Astrocyte of the cerebellum (primary cell): Measurements from ENCODE around the gene PSMF1.

Experiments used
- DNase-seq: peaks from one replicate; pipeline ENCODE4 v3.0.0-alpha.2; 2011; ENCODE audit warnings: low read depth
- H3K4me3 ChIP-seq: 2 replicates; pipeline ENCODE4 v1.5.1; 2011; ENCODE audit warnings: mild to moderate bottlenecking, low read depth, low read length, moderate library complexity
- in situ Hi-C: cut with HindIII; loops from 2 replicates; pipeline ENCODE4 v1.10.0; 2017; ENCODE audit warnings: low sequenced_read_pairs
- TF ChIP-seq, protein P1 (sequence below): IDR thresholded peaks from 2 replicates; pipeline ENCODE4 v1.5.1; 2012; ENCODE audit warnings: low read length, low read depth, moderate library complexity, mild to moderate bottlenecking; ENCODE audit errors: missing control alignments

Gene PSMF1

DNA sequence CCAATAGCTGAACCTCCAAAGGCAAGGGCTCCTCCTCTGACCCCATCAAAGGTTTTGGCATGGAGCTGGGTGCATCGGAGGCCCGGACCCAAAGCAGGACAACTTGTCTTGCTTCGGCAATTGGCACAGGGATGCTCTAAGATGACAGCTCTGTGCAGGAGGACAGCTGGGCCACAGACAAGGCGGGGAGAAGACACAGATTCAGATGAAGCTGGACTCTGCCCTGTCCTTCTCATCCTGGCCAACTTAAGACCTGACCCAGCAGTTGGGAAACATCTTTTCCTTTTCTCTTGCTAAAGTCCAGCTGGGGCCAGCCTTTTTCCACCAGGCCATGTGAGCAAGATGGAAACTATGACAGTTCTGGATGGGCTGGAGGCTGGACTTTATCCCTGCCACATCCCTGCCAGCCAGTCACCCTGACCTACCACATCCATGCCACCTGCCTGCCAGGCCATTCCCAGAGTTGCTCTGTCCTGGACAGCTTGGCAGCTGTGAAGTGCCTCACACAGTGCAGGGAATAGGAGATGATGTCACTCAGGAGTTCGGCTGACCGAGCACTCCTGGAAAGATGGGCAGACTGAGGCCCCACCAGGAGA, 12.7 kb upstream of the PSMF1 start:
- no peak overlapping the region for H3K4me3 ChIP-seq
- TF ChIP-seq, protein P1, sequence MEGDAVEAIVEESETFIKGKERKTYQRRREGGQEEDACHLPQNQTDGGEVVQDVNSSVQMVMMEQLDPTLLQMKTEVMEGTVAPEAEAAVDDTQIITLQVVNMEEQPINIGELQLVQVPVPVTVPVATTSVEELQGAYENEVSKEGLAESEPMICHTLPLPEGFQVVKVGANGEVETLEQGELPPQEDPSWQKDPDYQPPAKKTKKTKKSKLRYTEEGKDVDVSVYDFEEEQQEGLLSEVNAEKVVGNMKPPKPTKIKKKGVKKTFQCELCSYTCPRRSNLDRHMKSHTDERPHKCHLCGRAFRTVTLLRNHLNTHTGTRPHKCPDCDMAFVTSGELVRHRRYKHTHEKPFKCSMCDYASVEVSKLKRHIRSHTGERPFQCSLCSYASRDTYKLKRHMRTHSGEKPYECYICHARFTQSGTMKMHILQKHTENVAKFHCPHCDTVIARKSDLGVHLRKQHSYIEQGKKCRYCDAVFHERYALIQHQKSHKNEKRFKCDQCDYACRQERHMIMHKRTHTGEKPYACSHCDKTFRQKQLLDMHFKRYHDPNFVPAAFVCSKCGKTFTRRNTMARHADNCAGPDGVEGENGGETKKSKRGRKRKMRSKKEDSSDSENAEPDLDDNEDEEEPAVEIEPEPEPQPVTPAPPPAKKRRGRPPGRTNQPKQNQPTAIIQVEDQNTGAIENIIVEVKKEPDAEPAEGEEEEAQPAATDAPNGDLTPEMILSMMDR, result no peak
- no peak for DNase-seq
- in situ Hi-C loops, result no loop called here

GRCh38 chr20:1107176-1107575, 11.2 kb upstream of the PSMF1 start:
- in situ Hi-C loops, result no loop called here
- TF ChIP-seq, protein P1, result no peak
- DNase-seq, result no peak
- no peak overlapping the region for H3K4me3 ChIP-seq

DNA sequence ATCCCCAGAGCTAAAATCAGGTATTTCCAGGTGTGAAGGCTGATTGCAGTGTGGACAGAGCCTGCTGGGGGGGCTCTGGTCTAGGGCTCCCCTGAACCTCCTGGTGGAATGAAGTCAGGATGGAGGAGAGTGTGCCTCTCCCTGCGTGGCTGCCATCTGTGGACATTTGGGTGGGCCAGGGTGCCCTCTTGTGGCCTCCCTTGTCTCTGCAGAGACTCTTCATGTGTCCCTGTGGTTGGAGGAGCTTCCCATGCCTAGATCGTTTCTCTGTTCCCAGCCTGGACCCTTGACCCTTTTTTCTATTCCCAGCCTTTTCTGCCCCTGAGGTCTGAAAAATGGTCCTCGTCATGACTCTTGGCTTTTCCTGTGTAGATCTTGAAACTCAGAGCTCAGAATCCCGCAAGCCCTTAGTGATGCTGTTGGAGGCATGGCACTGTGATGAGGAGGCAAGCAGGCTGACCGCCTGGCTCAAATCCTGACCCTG, 9.9 kb upstream of the PSMF1 start:
- TF ChIP-seq, protein P1, result peak; percentile 87
- H3K4me3 ChIP-seq, result no peak overlapping the region
- in situ Hi-C loops, result no loop called here
- DNase-seq, result no peak

DNA sequence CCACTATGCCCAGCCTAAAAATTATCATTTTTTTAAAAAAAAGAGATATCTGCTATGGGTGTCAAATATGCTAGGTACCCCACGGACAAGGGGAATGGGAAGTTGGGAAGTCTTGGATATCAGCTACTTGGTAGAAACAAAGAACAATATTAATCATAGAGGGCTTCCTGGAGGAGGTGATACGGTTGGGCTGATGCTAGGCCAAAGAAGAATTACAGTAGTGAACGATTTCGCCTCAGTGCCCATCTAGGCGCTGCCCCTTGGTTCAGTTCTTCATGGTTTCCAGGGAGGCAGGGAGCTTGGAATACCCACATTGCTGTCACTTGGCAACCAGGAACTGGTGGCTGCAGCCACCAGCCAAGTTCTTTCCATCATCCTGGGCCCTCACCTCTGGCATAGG, 5.5 kb upstream of the PSMF1 start:
- no peak for DNase-seq
- in situ Hi-C loops, result no loop called here
- H3K4me3 ChIP-seq, result no peak overlapping the region
- TF ChIP-seq, protein P1, result no peak

GRCh38 chr20:1118004-1118335, 432 bp upstream of the PSMF1 start:
- peak overlapping the region; percentile 98 for H3K4me3 ChIP-seq
- TF ChIP-seq, protein P1, result no peak
- in situ Hi-C loops, result no loop called here
- DNase-seq, result no peak

DNA sequence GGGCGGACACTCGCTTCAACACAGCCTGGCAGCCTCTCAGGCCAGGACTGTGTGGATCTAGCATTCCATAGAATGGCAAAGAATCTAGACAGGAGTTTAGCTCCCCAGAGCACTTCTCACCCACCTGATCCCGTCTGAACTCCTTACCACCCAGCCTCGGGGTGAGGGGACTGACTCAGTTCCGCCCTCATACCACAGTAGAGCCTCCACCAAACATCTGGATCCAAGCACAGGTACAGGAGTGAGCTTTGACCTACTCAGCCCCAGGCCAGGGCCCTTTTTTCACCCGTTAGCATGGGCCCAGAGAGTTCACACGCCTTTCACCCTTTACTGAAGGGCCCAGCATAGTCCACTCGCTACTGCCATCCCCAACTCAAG, 715 bp downstream of the PSMF1 start:
- in situ Hi-C loops, result no loop called here
- no peak for DNase-seq

More for the DNA sequence above, 715 bp downstream of the PSMF1 start:
- TF ChIP-seq, protein P1, result no peak
- H3K4me3 ChIP-seq, result peak overlapping the region; percentile 98
